GM12874 (cell line): ENCODE data around the gene SH2D5.

Experiments used
- TF ChIP-seq, protein P1 (sequence below): IDR thresholded peaks from 2 replicates; pipeline ENCODE4 v1.5.1; 2011; ENCODE audit warnings: low read depth, mild to moderate bottlenecking, control low read depth, low read length, moderate library complexity; ENCODE audit not compliant: insufficient read depth

SH2D5 gene

DNA sequence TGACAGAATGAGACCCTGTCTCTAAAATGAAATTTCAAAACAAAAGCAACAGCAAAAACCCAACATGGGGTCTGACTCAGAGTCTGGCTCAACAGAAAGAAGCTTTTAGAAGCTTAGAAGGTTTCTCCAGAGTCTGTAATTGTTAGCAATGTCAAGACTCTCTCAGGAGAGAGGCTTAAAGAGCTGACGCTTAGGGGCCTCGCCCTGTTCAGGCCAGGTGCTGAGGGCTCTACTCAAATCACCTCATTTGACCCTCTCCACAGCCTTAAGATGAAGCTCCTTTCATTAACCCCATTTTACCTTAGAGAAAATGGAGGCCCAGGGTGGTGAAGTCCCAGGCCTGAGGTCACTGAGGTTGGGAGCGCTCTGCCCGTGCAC lies 9.4 kb downstream of the SH2D5 start:
- TF ChIP-seq, protein P1, sequence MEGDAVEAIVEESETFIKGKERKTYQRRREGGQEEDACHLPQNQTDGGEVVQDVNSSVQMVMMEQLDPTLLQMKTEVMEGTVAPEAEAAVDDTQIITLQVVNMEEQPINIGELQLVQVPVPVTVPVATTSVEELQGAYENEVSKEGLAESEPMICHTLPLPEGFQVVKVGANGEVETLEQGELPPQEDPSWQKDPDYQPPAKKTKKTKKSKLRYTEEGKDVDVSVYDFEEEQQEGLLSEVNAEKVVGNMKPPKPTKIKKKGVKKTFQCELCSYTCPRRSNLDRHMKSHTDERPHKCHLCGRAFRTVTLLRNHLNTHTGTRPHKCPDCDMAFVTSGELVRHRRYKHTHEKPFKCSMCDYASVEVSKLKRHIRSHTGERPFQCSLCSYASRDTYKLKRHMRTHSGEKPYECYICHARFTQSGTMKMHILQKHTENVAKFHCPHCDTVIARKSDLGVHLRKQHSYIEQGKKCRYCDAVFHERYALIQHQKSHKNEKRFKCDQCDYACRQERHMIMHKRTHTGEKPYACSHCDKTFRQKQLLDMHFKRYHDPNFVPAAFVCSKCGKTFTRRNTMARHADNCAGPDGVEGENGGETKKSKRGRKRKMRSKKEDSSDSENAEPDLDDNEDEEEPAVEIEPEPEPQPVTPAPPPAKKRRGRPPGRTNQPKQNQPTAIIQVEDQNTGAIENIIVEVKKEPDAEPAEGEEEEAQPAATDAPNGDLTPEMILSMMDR, result no peak

- TF ChIP-seq, protein P1, result no peak
These were observed 11.1 kb downstream of the SH2D5 start for GRCh38 chr1:20721117-20722061.

- TF ChIP-seq, protein P1, result no peak
These were observed 11.8 kb downstream of the SH2D5 start for GRCh38 chr1:20720631-20721091.

DNA sequence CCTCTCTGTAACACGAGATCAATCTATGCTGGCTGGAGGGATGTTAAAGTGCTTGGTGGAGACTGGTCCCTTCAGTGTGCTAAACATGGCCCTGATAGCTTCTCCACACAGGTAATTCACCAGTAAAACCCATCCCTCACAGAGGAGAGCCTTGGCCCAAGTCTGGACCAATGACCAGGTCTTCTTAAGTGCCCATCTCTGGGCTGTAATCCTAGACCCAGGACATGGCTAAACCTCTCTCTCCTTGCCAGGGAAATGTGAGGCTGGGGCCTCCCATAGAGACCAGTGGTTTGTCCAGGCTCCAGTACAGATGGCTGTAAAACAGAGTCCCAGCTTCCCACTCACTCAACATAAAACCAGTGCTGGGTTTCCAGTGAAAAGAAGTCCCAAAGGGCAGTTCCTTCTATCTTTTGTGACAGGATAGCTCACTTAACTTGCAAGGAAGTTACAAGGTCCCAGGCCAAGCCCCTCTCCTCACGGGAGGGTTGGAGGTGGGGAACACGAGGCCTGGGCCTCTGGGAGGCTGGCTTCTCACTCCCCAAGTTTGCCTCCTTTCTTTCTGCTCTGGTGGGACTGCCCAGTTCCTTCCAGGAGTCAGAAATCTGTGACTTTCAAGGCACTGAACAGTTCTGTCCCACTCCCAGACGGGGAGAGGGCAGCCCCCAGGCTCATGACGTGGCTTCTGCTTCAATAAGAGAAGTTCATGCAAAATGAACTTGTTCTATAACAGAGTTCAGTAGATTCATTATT lies 12.5 kb downstream of the SH2D5 start:
- TF ChIP-seq, protein P1, result no peak

DNA sequence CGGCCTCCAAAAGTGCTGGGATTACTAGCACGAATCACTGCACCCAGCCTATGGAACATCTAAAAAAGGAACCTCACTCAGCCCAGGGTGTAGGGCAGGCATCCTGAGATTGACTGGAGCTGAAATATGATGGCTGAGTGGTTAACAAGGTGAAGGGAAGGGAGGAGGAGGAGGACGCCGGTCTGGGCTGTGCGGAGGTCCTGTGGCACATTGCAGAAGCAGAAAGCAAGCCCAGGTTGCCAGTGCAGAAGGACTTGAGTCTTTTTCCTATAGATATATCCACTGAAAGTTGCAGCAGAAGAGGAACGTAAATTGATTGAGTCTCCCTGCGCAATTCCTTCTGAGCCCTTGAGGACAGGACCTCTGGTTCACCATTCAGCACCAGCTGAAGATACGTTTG lies 13.2 kb downstream of the SH2D5 start:
- TF ChIP-seq, protein P1, result no peak

DNA sequence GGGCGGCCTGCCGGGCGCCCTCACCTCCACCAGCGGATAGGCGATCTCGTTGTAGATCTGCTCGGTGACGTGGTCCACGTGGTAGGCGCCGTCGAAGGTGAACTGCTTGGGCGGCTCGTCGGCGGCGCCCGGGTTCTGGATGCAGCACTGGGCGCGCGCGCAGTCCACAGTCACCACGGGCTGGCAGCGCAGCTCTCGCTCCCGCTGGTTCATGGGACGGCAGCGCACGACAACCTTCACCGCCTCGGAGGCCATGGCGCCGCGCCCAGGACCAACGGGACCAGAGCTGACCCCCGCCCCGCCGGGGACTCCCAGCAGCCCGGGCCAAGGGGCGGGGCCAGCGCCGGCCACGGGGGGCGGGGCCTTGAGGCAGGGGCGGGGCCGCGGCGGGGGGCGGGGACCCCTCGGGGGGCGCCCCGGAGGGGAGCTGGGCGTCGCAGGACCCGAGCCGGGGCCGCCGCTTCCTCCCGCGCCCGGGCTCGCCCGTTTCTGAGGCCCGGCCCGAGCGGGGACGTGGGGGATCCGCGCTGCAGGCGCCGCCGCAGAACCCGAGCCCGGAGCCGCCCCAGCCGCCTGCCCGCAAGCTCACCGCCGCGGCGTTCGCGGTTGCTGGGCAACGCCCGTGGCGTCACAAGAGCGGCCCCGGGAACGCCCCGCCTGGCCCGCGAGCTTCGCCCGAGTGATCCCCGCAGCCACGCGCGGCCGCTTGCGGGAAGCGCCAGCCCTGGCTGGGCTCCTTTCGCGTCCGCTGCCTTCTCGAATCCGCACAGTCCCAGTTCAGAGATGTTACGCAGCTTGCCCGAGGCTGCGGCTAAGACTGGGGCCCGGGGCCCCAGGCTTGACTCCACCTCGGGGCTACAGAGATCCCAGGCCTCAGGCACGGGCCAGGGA lies 14.8 kb downstream of the SH2D5 start, which contains the start of gene KIF17:
Gene KIF17, minus strand, starts transcription at position 556 of the 891 bp plus-strand sequence. Its CDS starts 301 bp downstream, at position 255.
- TF ChIP-seq, protein P1, result no peak
